Panc1 (cell line): ENCODE results near the gene SCYL2. TPM values are rescaled to one million over a fixed set of nuclear protein-coding genes. Genes with fewer than 3 reads are reported as not detected.

ENCODE experiments used
- ATAC-seq: fragments of 200-7000 bp; cut with Tn5 transposase; 2 replicates; pipeline ENCODE4 v1.9.1; 2020; ENCODE audit warnings: mild to moderate bottlenecking, moderate library complexity
- BruUV-seq: library from RNA; stranded (reverse); fragments of 400-500 nt; replicated peaks from 2 replicates; lab custom pipeline; 2021; lab: Mats Ljungman, UMichigan
- CTCF ChIA-PET: fragments of 300-600 bp; sonication (Branson Sonifier 250); formaldehyde crosslinking; loops from one replicate; lab custom pipeline; 2022; ENCODE audit warnings: antibody characterized with exemption; lab: Charles Lee
- POLR2A ChIA-PET: fragments of 300-600 bp; sonication (Branson Sonifier 250); formaldehyde crosslinking; loops from one replicate; lab custom pipeline; 2022; ENCODE audit warnings: antibody characterized with exemption; lab: Charles Lee
- DNase-seq: peaks from one replicate; pipeline ENCODE4 v3.0.0-alpha.2; 2010; ENCODE audit warnings: low read depth, low spot score
- H3K27ac ChIP-seq: 2 replicates; pipeline ENCODE4 v1.5.1; 2011; ENCODE audit warnings: mild to moderate bottlenecking, low read length, inconsistent platforms
- H3K27me3 ChIP-seq: fragments of 200-500 bp; sonication (Bioruptor generic); 2 replicates; pipeline ENCODE4 v1.6.0; 2014; ENCODE audit warnings: low read length, inconsistent platforms; ENCODE audit not compliant: control insufficient read depth, insufficient read depth
- H3K36me3 ChIP-seq: fragments of 200-500 bp; sonication (Bioruptor generic); 2 replicates; pipeline ENCODE4 v1.5.1; 2014; ENCODE audit warnings: inconsistent platforms, mild to moderate bottlenecking, low read length, moderate library complexity; ENCODE audit not compliant: control insufficient read depth, insufficient read depth
- H3K4me1 ChIP-seq: 2 replicates; pipeline ENCODE4 v1.5.1; 2011; ENCODE audit warnings: inconsistent platforms, mild to moderate bottlenecking, low read length, moderate library complexity; ENCODE audit not compliant: control insufficient read depth, insufficient read depth
- H3K4me3 ChIP-seq, 2 experiments: 2 replicates each; pipeline ENCODE4 v1.5.1; 2011 to 2012; ENCODE audit warnings: low read depth in 2 of 2, low read length in 2 of 2, mild to moderate bottlenecking in 2 of 2, inconsistent platforms in 1 of 2, moderate library complexity in 1 of 2
- H3K9me3 ChIP-seq: fragments of 200-500 bp; sonication (Bioruptor generic); 2 replicates; pipeline ENCODE4 v1.5.1; 2014; ENCODE audit warnings: low read depth, mild to moderate bottlenecking, inconsistent platforms, low read length, moderate library complexity; ENCODE audit not compliant: control insufficient read depth, insufficient read depth
- CTCF ChIP-seq: fragments of 450-650 bp; IDR thresholded peaks from 2 replicates; pipeline ENCODE4 v1.5.1; 2017; ENCODE audit warnings: mild to moderate bottlenecking
- POLR2AphosphoS5 ChIP-seq: IDR thresholded peaks from 2 replicates; pipeline ENCODE4 v1.6.1; 2012; ENCODE audit warnings: mild to moderate bottlenecking, low read depth, low read length, moderate library complexity
- REST ChIP-seq, 2 experiments: IDR thresholded peaks; 2 replicates each; pipeline ENCODE4 v1.6.1; 2011 to 2012; ENCODE audit warnings: low read depth in 2 of 2, control low read depth in 1 of 2, low read length in 1 of 2, mild to moderate bottlenecking in 1 of 2, moderate library complexity in 1 of 2; ENCODE audit not compliant: insufficient read depth in 1 of 2
- SIN3A ChIP-seq: IDR thresholded peaks from 2 replicates; pipeline ENCODE4 v1.6.1; 2012; ENCODE audit warnings: low read depth, mild to moderate bottlenecking, low read length, moderate library complexity, borderline replicate concordance; ENCODE audit not compliant: insufficient read depth
- TCF7L2 ChIP-seq: IDR thresholded peaks from 2 replicates; pipeline ENCODE4 v1.6.1; 2011; ENCODE audit warnings: mild to moderate bottlenecking, low read depth, low read length, inconsistent platforms
- in situ Hi-C: cut with HindIII; loops from 2 replicates; pipeline ENCODE4 v1.10.0; 2016; ENCODE audit warnings: low sequenced_read_pairs, low pct_unique_long_range_greater_than_20kb
- intact Hi-C: fragments of 100-400 bp; cut with micrococcal nuclease; formaldehyde crosslinking; loops from one replicate; pipeline ENCODE4 v1.10.0; 2022; ENCODE audit not compliant: unreplicated experiment
- total RNA-seq: library from RNA; stranded (reverse); gene quantifications from one replicate; pipeline ENCODE4 v1.2.1, GENCODE V29; 2021; ENCODE audit not compliant: unreplicated experiment

SCYL2 gene
- total RNA-seq, 1 experiment from 2014 or later: 45.3 TPM

- Histone ChIP-seq H3K27ac (no peak overlapping the region), H3K9me3 (no peaks in the 10 kb centered on the region), H3K4me1 (peaks cover 9% of the 10 kb centered on the region), H3K36me3 (no peaks in the 10 kb centered on the region), H3K27me3 (no peaks in the 10 kb centered on the region), H3K4me3 (no peak overlapping the region)
- intact Hi-C loops: loop anchor here (10.0 kb wide), 1 partner anchor 106 kb away; no protein-coding TSS in a partner anchor
- ATAC-seq (no peak), DNase-seq (no peak)
- in situ Hi-C loops: no loop called here
- ChIA-PET CTCF (no interaction called here), POLR2A (no interaction called here)
- TF ChIP-seq REST (IDR thresholded peaks at IDR 0.05; ENCODE audit: insufficient read depth in 1 of 2, low read depth in 2 of 2, low read length in 1 of 2): no peak
- no peak for TF ChIP-seq POLR2AphosphoS5
- no peak for TF ChIP-seq CTCF
- no peak for TF ChIP-seq TCF7L2
- no peak for TF ChIP-seq SIN3A
- BruUV-seq: no TSS peak
Measured at GRCh38 chr12:100238801-100239200, 28.2 kb upstream of the SCYL2 start.

- no peaks in the 10 kb centered on the region for H3K27me3 ChIP-seq
- H3K9me3 ChIP-seq: no peaks in the 10 kb centered on the region
- in situ Hi-C loops (no loop called here), intact Hi-C loops (loop anchor here (10.0 kb wide), 1 partner anchor 105 kb away; no protein-coding TSS in a partner anchor)
- H3K27ac ChIP-seq: no peak overlapping the region
- H3K36me3 ChIP-seq: no peaks in the 10 kb centered on the region
- ChIA-PET CTCF (no interaction called here), POLR2A (no interaction called here)
- no TSS peak for BruUV-seq
- no peak for DNase-seq
- ATAC-seq: no peak
- peaks cover under 1% of the 10 kb centered on the region; the same call in 1 of the 2 replicates for H3K4me1 ChIP-seq
- TF ChIP-seq TCF7L2 (no peak), SIN3A (no peak), REST (IDR thresholded peaks at IDR 0.05; ENCODE audit: insufficient read depth in 1 of 2, low read depth in 2 of 2, low read length in 1 of 2) (no peak), POLR2AphosphoS5 (no peak), CTCF (no peak)
- no peak overlapping the region for H3K4me3 ChIP-seq
Measured at GRCh38 chr12:100239589-100239988, 27.4 kb upstream of the SCYL2 start.
